NCI-H1417 (cell line): ENCODE results near the gene RGMA.
"Not testable (repeated sequence)": the region's sequence is repeated elsewhere in the genome, so short reads cannot be mapped to it uniquely, and the experiment has no call there.

Source experiments
- DNase-seq, 3 experiments: peaks; one replicate each; lab custom pipeline; 2025; lab: John Stamatoyannopoulos, UW

RGMA gene

DNA sequence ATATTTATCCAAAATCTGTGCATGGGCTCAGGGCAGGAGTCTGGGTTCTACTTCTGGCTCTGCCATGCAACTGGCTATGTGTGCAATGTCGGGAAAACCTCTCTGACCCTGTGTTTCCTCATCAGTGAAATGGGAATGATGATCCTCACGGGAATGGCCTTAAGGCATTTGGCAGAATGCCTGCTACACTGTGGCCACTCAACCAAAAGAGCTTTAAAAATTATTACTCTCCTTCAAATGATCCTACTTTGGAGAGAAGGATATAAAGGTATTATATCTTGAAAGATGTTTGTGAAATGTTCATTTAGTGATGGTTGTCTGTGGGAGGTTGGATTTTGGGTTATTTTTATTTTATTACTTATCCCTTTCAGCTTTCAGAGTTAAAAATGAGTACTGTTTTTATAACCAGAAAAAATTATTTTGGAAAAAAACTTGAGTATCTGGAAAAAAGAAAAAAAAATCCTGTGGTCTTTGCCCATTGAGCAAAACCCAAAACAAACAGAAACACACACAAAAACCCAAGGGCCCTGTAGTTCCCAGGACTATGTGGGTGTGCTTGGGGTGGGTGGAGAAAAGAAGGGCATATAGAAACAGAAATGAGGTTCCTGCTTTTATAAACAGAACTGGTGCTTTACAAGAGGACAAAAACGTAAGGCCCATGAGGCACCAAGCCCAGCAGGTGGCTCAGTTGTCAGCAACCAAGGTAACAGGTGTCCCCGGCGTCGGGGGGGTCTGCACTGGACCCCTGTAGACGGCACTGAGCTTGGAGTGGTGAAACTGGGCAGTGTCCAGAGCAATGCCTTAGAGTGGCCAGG, 22.0 kb downstream of the RGMA start:
- peak in 1 of 3 experiments; percentile 23 for DNase-seq

DNA sequence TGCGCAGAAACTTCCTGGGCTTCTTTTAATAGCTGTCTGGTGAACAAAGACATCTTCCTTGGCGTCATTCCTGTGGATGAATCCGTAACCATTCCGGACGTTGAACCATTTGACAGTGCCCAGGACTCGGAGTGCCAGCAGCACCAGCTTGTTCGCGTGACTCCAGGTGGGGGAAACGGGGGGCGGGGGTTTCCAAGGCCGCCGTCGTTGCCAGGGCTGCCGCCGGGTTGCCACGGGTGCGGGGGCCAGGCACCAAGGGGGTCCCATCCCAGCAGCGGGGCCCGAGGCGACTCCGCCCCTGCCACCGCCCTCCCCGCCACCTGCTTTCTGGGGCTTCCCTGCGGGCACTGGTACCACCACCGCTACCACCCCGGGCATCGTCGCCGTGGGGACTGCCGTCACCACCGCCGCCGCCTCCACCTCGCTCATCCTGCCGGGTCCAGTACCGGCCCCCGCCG, 22.8 kb downstream of the RGMA start:
- no peak for DNase-seq

DNA sequence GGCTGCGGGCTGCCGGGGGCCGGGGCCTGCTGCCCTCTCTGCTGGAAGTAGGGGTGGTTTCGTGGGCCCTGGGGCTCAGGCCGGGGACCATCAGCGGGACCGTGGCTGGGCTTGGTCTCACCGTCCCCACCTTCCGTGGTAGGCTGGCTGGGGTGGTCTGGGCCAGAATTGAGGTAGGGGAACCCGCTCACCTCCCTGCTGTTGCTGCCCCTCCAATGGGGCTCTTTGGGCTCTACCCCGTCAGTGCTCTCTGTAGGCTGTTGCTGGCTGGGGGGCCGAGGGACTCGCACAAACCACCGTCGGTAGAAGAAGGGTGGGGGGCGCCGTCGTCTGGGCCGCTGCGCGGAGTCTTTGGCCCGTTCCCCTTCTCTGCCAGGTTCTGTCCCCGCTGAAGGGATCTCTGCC, 23.4 kb downstream of the RGMA start:
- DNase-seq: no peak

GRCh38 chr15:93063796-93064690, 25.0 kb downstream of the RGMA start:
- peak in 1 of 3 experiments; percentile 44 for DNase-seq

DNA sequence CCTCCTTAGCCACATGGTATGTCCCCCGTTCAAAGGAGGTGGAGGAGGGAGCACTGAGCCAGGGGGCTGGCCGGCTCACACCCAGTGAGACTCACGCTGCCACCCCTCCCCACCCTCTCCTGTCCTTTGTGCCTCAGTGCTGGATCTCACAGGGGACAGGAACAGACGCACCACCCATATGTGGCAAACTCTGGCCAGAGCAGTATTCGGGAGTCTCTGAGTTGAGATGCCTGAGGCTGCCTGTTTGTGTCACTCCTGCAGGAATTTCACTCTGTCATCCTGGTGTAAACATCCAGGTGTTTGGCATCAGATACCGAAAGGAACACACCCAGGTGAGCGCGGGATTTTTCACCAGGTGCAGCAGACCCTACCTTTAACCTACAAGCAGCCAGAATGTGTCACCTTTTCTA, 25.7 kb downstream of the RGMA start:
- DNase-seq: no peak

DNA sequence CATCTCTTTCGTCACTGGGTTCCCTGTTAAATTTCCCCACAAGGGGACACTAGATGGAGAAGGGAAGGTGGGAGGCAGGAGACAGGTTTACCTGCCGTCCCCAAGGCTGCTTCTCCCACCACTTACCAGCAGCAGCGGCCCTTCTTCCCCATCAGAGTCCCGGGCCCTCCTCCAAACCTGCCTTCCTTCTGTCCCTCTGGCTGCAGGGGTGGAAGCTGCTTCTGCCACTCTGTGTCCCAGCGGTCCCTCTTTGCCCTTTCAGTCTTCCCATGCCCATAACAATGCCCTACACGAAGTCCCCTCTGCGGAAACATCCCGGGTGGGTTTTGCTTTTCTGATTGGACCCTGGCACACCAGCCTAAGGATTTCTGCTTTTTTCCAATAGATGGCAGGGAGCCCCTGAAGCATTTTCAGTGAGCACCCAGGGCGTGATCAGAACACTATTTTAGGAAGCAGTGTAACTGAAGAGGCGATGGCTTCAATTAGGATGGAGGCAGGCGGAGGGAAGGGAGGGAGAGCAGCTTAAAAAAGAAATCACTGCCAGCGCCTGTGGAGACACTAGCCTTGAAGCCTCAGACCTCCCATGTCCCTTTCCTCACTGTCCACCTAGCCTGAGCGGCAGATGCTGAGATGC, 26.3 kb downstream of the RGMA start:
- DNase-seq: not testable (repeated sequence)

- no peak for DNase-seq
These were observed 28.4 kb downstream of the RGMA start for GRCh38 chr15:93060336-93061248.

GRCh38 chr15:93059442-93059841, 29.6 kb downstream of the RGMA start:
- no peak for DNase-seq

GRCh38 chr15:93058904-93059427, 30.0 kb downstream of the RGMA start:
- no peak for DNase-seq

- no peak for DNase-seq
These were observed 30.9 kb downstream of the RGMA start for GRCh38 chr15:93058128-93058527.

DNA sequence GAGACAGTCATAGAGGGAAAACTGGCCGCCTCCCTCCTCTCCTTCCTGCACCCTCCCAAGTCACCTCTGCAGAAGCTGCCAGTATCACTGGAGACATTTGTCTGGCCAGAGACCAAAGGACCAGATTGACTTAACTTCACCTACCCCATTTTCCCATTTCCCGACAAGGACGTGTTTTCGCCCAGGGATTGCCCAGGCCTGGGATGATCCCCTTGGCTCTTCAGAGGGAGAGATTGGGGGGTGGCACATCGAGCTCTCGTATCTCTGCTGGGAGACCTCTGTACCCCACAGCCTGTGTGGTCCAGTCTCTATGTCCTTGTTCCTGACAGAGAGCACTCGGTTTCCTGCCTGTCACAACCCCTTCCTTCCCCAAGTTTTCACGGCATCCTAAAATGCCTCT, 31.4 kb downstream of the RGMA start:
- DNase-seq: no peak

- DNase-seq: no peak
These were observed 32.2 kb downstream of the RGMA start for GRCh38 chr15:93056836-93057235.

DNA sequence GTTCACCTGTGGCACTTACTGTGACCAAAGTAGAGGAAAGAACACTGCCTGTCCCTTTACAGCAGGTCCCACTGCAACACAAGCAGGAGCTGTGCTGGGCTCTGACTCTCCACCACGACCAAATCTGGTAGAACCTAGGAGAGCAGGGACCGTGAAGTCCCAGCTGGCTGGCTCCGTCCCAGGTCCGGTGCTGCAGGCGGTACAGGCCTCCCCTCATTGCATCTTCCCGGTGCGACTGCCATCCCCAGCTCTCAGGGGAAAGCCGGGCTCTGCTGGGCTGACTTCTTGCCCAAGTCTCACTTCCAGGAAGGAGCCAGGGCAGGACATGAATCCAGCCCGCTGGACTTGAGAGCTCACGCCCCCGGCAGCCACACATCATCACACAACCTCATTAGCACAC, 33.8 kb downstream of the RGMA start:
- no peak for DNase-seq

DNA sequence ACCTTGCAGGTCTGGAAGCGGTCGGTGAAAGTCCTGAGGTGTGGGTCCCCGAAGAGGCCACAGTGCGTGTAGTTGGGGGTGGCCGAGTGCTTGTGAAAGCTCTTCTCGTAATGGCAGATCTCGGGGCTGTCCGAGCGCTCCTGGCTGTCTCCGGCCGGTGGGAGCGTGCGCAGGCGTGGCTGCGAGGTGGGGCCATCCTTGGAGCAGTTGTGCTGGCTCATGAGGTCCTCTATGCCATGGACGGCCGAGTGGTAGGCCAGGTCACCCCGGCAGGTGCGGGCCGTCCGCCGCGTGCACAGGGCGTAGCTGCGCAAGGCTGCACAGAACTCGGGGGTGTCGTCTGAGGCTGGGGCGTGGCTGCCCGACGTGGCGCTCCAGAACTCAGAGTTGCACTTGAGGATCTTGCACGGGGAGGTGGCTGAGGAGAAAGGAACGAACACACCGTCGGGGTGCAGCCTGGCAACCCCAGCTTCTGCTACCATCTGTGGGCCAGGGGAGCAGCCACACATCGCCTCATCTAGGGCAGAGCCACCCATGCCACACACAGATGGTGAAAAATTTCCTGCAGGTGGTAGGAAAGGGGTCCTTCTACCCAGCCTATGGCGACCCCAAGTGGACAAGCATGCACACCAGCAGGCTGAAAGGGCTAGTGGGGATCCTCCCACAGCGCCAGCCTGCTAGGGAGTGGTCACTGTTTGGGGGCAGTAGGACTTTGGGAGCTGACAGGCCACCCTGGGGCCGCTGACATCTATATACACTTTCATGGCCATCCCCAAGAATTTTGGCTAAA, 36.7 kb downstream of the RGMA start:
- DNase-seq: no peak

- no peak for DNase-seq
These were observed 37.5 kb downstream of the RGMA start for GRCh38 chr15:93051236-93052089.

DNA sequence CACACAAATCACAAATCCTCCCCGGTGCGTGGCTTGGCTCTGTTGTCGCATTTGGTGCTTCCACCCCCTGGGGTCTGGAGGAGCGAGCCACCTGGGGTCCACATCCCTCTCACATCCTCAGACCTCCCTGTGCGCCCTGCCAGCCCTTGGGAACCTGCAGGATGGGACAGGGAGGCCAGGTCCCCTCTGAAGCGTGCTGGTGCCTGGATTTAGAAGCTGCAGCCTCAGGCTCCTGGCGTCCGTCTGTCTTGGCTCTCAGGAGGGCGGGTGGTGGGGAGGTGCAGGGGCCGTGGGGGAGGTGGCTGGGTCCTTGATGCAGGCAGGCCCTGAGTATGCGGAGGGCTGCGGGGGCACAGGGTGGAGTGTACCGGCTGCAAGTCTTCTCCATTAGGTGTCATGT, 38.4 kb downstream of the RGMA start:
- no peak for DNase-seq

DNA sequence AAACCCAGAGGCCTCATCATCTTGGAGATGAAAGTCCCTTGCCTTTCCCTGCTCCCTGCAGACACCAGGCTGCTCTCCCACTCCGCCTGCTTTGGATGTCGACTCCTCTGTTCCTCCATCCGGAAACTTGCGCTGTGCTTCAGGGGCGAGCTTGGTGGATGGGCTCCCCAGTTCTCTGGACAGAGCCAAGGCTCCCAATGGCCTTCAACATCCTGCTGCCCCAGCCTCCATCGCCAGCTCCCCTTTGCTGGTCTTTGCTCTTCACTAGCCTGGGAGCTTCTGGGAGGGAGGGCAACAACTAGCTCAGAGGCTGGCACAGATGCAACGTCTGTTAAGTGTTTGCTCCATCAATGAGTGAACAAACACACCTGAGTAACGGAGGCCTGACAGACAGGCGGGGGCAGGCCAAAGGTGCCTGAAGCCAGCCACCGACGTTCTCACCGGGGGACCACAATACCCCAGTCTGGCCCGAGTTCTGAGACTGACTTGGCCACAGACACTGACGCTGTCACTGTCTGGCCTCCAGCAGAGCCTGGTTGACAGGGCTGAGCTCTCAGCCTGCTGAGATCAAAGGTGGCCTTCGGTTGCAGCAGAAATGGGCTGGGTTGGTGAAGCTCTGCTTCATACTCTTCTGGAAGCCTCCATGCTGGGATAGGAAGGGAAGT, 39.0 kb downstream of the RGMA start:
- peak in 2 of 3 experiments; percentile 48 to 81 for DNase-seq

DNA sequence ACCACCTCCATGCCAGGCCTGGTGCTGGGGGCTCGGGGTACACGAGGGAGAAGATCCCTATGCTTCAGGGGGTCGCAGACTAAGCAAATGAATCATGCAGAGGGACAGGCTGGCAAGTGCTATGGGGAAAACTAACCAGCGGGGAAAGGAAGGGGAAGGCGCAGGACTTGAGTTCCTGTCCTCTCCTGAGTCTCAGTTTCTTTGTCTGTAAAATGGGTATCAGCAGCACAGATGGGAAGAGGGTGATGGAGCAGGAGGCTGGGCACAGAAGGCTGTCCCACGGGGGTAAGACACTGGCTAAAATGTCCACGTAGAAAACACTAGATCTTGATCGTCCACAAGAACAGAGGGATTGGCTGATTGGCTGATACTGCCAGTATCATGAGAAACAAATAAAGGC, 39.8 kb downstream of the RGMA start:
- DNase-seq: no peak

- DNase-seq: no peak
These were observed 40.3 kb downstream of the RGMA start for GRCh38 chr15:93048759-93049161.
